Mesenchymal stem cell (in vitro differentiated cells and primary cell): ENCODE measurements around the gene DHX30.
A peak's percentile ranks its signal among the peaks of the same experiment; 100 is the strongest.

Source experiments
- DNase-seq: peaks from one replicate; pipeline ENCODE4 v3.0.0-alpha.2; 2013
- H2AFZ ChIP-seq: one replicate; pipeline ENCODE4 v1.6.1; 2013; ENCODE audit warnings: low read depth, mild to moderate bottlenecking, control low read depth, inconsistent platforms, low read length, moderate library complexity
- H2AK5ac ChIP-seq: 2 replicates; pipeline ENCODE4 v1.6.1; 2013; ENCODE audit warnings: low read length, moderate library complexity, mild to moderate bottlenecking, inconsistent platforms; ENCODE audit not compliant: severe bottlenecking
- H2BK120ac ChIP-seq: one replicate; pipeline ENCODE4 v1.6.1; 2013; ENCODE audit warnings: low read depth, mild to moderate bottlenecking, inconsistent platforms, low read length, moderate library complexity
- H2BK12ac ChIP-seq, 2 experiments: one replicate each; pipeline ENCODE4 v1.6.1; 2013; ENCODE audit warnings: inconsistent platforms in 2 of 2, low read length in 2 of 2, mild to moderate bottlenecking in 2 of 2, moderate library complexity in 2 of 2, control low read depth in 1 of 2
- H2BK15ac ChIP-seq: one replicate; pipeline ENCODE4 v1.6.1; 2013; ENCODE audit warnings: mild to moderate bottlenecking, low read depth, inconsistent platforms; ENCODE audit not compliant: poor library complexity, severe bottlenecking
- H2BK5ac ChIP-seq: 2 replicates; pipeline ENCODE4 v1.6.1; 2013; ENCODE audit warnings: low read depth, mild to moderate bottlenecking, low read length, control low read depth, inconsistent platforms; ENCODE audit not compliant: poor library complexity, severe bottlenecking
- H3K14ac ChIP-seq, 2 experiments: one replicate each; pipeline ENCODE4 v1.6.1; 2013; ENCODE audit warnings: inconsistent platforms in 2 of 2, low read length in 2 of 2, control low read depth in 1 of 2, mild to moderate bottlenecking in 1 of 2, moderate library complexity in 1 of 2
- H3K18ac ChIP-seq, 2 experiments: one replicate each; pipeline ENCODE4 v1.6.1; 2013; ENCODE audit warnings: inconsistent platforms in 2 of 2, low read length in 2 of 2, control low read depth in 1 of 2, low read depth in 1 of 2, mild to moderate bottlenecking in 1 of 2
- H3K23ac ChIP-seq, 2 experiments: one replicate each; pipeline ENCODE4 v1.6.1; 2013; ENCODE audit warnings: inconsistent platforms in 2 of 2, low read length in 2 of 2, mild to moderate bottlenecking in 2 of 2, moderate library complexity in 2 of 2, control low read depth in 1 of 2
- H3K27ac ChIP-seq: 2 replicates; pipeline ENCODE4 v1.5.1; 2013; ENCODE audit warnings: mild to moderate bottlenecking, moderate library complexity, low read length, control low read depth, inconsistent platforms; ENCODE audit not compliant: poor library complexity, severe bottlenecking
- H3K27me3 ChIP-seq, 2 experiments: 2 replicates each; pipeline versions ENCODE4 v1.6.1 to v1.7.0; 2013; ENCODE audit warnings: low read length in 2 of 2, mild to moderate bottlenecking in 2 of 2, moderate library complexity in 2 of 2, control low read depth in 1 of 2, inconsistent platforms in 1 of 2; ENCODE audit not compliant: control insufficient read depth in 1 of 2, insufficient read depth in 1 of 2
- H3K36me3 ChIP-seq, 2 experiments: 2 replicates each; pipeline versions ENCODE4 v1.6.1 to v1.7.0; 2013; ENCODE audit warnings: low read length in 2 of 2, control low read depth in 1 of 2, inconsistent platforms in 1 of 2, low read depth in 1 of 2, mild to moderate bottlenecking in 1 of 2; ENCODE audit not compliant: insufficient read depth in 2 of 2, control insufficient read depth in 1 of 2
- H3K4ac ChIP-seq, 2 experiments: one replicate each; pipeline ENCODE4 v1.6.1; 2013; ENCODE audit warnings: inconsistent platforms in 2 of 2, low read length in 2 of 2, mild to moderate bottlenecking in 2 of 2, moderate library complexity in 2 of 2, control low read depth in 1 of 2, low read depth in 1 of 2
- H3K4me1 ChIP-seq: 2 replicates; pipeline ENCODE4 v1.6.1; 2013; ENCODE audit warnings: low read depth, low read length, control low read depth; ENCODE audit not compliant: control insufficient read depth, insufficient read depth
- H3K4me2 ChIP-seq: 2 replicates; pipeline ENCODE4 v1.6.1; 2013; ENCODE audit warnings: low read length, mild to moderate bottlenecking, inconsistent platforms; ENCODE audit not compliant: poor library complexity, severe bottlenecking
- H3K4me3 ChIP-seq, 2 experiments: 2 replicates each; pipeline versions ENCODE4 v1.5.1 to v1.7.0; 2013; ENCODE audit warnings: low read length in 2 of 2, mild to moderate bottlenecking in 2 of 2, control low read depth in 1 of 2, low read depth in 1 of 2; ENCODE audit not compliant: insufficient read depth in 1 of 2
- H3K79me1 ChIP-seq: replicated peaks from 2 replicates; pipeline ENCODE4 v1.6.1; 2013; ENCODE audit warnings: mild to moderate bottlenecking, control low read depth, low read length, inconsistent platforms; ENCODE audit not compliant: poor library complexity, severe bottlenecking
- H3K9ac ChIP-seq: 2 replicates; pipeline ENCODE4 v1.7.0; 2013; ENCODE audit warnings: mild to moderate bottlenecking, low read length, moderate library complexity
- H3K9me3 ChIP-seq: 2 replicates; pipeline ENCODE4 v1.7.0; 2013; ENCODE audit warnings: mild to moderate bottlenecking, low read length; ENCODE audit not compliant: control insufficient read depth
- H4K8ac ChIP-seq: one replicate; pipeline ENCODE4 v1.6.1; 2013; ENCODE audit warnings: inconsistent platforms, mild to moderate bottlenecking, low read length, moderate library complexity
- H4K91ac ChIP-seq: one replicate; pipeline ENCODE4 v1.6.1; 2013; ENCODE audit warnings: mild to moderate bottlenecking, low read length, inconsistent platforms
- WGBS: methylation state at CpG from one replicate; pipeline ENCODE4 v1.1.7; 2013; ENCODE audit warnings: mixed read lengths; 5-methylcytosine and 5-hydroxymethylcytosine counted together

DHX30 gene

GRCh38 chr3:47877290-47877689 is 74.4 kb downstream of the DHX30 start:
- Histone ChIP-seq H3K36me3 (peaks cover 18 to 55% of the 10 kb centered on the region in 2 experiments), H3K4me1 (peaks cover 4% of the 10 kb centered on the region), H2BK12ac (no peak overlapping the region), H2BK120ac (no peak overlapping the region), H3K27me3 (no peaks in the 10 kb centered on the region), H3K4me3 (no peak overlapping the region), H2BK15ac (no peak overlapping the region), H3K14ac (no peak overlapping the region), H3K79me1 (peaks cover 25% of the 10 kb centered on the region), H4K91ac (no peak overlapping the region), H3K9me3 (no peaks in the 10 kb centered on the region), H2AFZ (no peak overlapping the region), H3K18ac (no peak overlapping the region), H4K8ac (no peak overlapping the region), H3K9ac (no peak overlapping the region), H3K23ac (no peak overlapping the region), H3K4me2 (no peak overlapping the region), H2AK5ac (no peak overlapping the region), H2BK5ac (no peak overlapping the region), H3K4ac (no peak overlapping the region), H3K27ac (no peak overlapping the region)
- peak; percentile 38 for DNase-seq
- 100% methylated on average over 1 of the region's 3 CpGs for WGBS

- no peak overlapping the region for H3K4me3 ChIP-seq
- no peak overlapping the region for H2AK5ac ChIP-seq
- H3K36me3 ChIP-seq: peaks cover 20 to 51% of the 10 kb centered on the region in 2 experiments
- no peak overlapping the region for H2BK5ac ChIP-seq
- H3K4me1 ChIP-seq: peaks cover 4% of the 10 kb centered on the region
- H3K4me2 ChIP-seq: no peak overlapping the region
- H3K14ac ChIP-seq: no peak overlapping the region
- no peak overlapping the region for H3K23ac ChIP-seq
- peaks cover 26% of the 10 kb centered on the region for H3K79me1 ChIP-seq
- DNase-seq: no peak
- H3K9me3 ChIP-seq: no peaks in the 10 kb centered on the region
- H4K91ac ChIP-seq: no peak overlapping the region
- no peak overlapping the region for H3K9ac ChIP-seq
- H3K27ac ChIP-seq: no peak overlapping the region
- no peak overlapping the region for H2AFZ ChIP-seq
- H2BK120ac ChIP-seq: no peak overlapping the region
- H3K27me3 ChIP-seq: no peaks in the 10 kb centered on the region
- no peak overlapping the region for H4K8ac ChIP-seq
- H3K4ac ChIP-seq: no peak overlapping the region
- H3K18ac ChIP-seq: no peak overlapping the region
- H2BK12ac ChIP-seq: no peak overlapping the region
- H2BK15ac ChIP-seq: no peak overlapping the region
Observed at GRCh38 chr3:47877719-47878118, 74.8 kb downstream of the DHX30 start.

GRCh38 chr3:47882338-47882737 is 79.4 kb downstream of the DHX30 start:
- no peak overlapping the region for H3K4me2 ChIP-seq
- peaks cover 32 to 40% of the 10 kb centered on the region in 2 experiments for H3K36me3 ChIP-seq
- peaks cover 25% of the 10 kb centered on the region for H3K79me1 ChIP-seq
- 99% methylated on average over 2 of the region's 2 CpGs for WGBS
- DNase-seq: no peak
- H3K4me1 ChIP-seq: no peaks in the 10 kb centered on the region
- H2AK5ac ChIP-seq: no peak overlapping the region
- H3K27me3 ChIP-seq: no peaks in the 10 kb centered on the region
- no peak overlapping the region for H3K27ac ChIP-seq
- no peak overlapping the region for H2BK12ac ChIP-seq
- H3K4ac ChIP-seq: no peak overlapping the region
- H3K14ac ChIP-seq: no peak overlapping the region
- H2BK15ac ChIP-seq: no peak overlapping the region
- H3K9me3 ChIP-seq: no peaks in the 10 kb centered on the region
- H3K4me3 ChIP-seq: no peak overlapping the region
- H3K23ac ChIP-seq: no peak overlapping the region
- no peak overlapping the region for H3K9ac ChIP-seq
- H2BK5ac ChIP-seq: no peak overlapping the region
- H4K91ac ChIP-seq: no peak overlapping the region
- H2AFZ ChIP-seq: no peak overlapping the region
- H3K18ac ChIP-seq: no peak overlapping the region
- no peak overlapping the region for H2BK120ac ChIP-seq
- H4K8ac ChIP-seq: no peak overlapping the region

DNA sequence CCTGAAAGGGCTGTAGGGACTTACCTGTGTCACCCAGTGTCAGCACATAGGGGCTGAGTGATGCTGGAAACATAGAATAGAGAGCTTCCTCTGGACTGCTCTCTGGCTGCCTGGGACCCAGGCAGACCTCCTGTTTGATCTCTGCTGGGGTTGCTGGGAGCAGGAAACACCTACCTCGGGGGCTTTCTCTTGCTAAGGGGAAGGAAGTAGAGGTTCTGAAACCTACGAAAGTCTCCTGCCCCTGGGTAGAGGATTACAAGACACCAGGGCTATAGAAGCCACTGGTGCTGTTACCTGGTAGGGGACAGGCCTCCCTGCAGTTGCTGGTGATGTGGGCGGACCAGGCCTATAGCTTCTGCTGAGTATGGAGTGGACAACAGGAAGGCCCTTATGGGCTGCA is 81.7 kb downstream of the DHX30 start:
- Histone ChIP-seq H3K18ac (no peak overlapping the region), H3K4me1 (no peaks in the 10 kb centered on the region), H2BK120ac (no peak overlapping the region), H2AFZ (no peak overlapping the region), H3K27me3 (no peaks in the 10 kb centered on the region), H3K23ac (no peak overlapping the region), H3K27ac (no peak overlapping the region), H4K8ac (no peak overlapping the region), H3K9ac (no peak overlapping the region), H2BK15ac (no peak overlapping the region), H3K4ac (peak overlapping the region in 1 of 2 experiments; percentile 20), H2AK5ac (no peak overlapping the region), H3K4me2 (no peak overlapping the region), H3K36me3 (peaks cover 34 to 48% of the 10 kb centered on the region in 2 experiments), H2BK5ac (no peak overlapping the region), H3K14ac (no peak overlapping the region), H3K9me3 (no peaks in the 10 kb centered on the region), H3K79me1 (peaks cover 29% of the 10 kb centered on the region), H2BK12ac (no peak overlapping the region), H3K4me3 (no peak overlapping the region), H4K91ac (no peak overlapping the region)
- DNase-seq: no peak
- WGBS: 88% methylated on average over 3 of the region's 3 CpGs
